ENCODE measurements around the gene SEMA3F.

The SEMA3F gene

DNA sequence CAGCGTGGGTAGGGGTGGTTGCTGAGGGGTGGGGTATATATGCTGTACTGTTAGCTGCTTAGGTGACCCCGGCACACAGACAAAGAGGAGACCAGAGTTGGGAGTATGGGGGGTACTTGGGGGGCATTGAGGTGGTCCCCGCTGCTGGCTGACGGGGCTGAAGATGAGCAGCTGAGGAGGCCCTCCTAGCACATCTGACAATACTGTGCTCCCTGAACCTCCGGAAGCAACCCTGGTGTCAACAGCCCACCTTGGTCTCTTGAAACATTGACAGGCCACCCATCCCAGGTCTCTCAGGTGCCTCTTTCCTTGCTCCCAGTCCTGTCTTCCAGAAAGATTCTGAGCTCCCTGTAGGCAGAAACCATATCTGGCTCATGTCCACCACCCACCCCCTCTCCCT is 19.2 kb upstream of the SEMA3F start:
- TF ChIP-seq CTCF (IDR thresholded peaks at IDR 0.05; ENCODE audit: low read depth, low read length, poor library complexity, severe bottlenecking) (no peak), EZH2phosphoT487 (IDR thresholded peaks at IDR 0.05; ENCODE audit: borderline replicate concordance, low read length) (no peak)
- no peaks in the 10 kb centered on the region; the same call in 1 of the 2 replicates for H4K20me1 ChIP-seq (ENCODE audit: control insufficient read depth, insufficient read depth, low read depth, low read length)
- H3K4me1 ChIP-seq (ENCODE audit: control insufficient read depth, low read length), result no peaks in the 10 kb centered on the region
- H3K9me3 ChIP-seq (ENCODE audit: control insufficient read depth, insufficient read depth, low read length), result no peaks in the 10 kb centered on the region
- no peak overlapping the region for H3K4me3 ChIP-seq (ENCODE audit: low read length)
- H3K9me2 ChIP-seq (replicated peaks; ENCODE audit: control insufficient read depth, low read length), result no peaks in the 10 kb centered on the region
- H3K27me3 ChIP-seq (ENCODE audit: control insufficient read depth, low read length), result peaks cover 47% of the 10 kb centered on the region
- H3K4me2 ChIP-seq (ENCODE audit: low read length), result no peak overlapping the region
- H3K36me3 ChIP-seq (ENCODE audit: control insufficient read depth, low read length), result no peaks in the 10 kb centered on the region
- no peak overlapping the region for H3K27ac ChIP-seq (ENCODE audit: low read depth, low read length)
- H3K79me2 ChIP-seq (ENCODE audit: control insufficient read depth, low read length), result no peaks in the 10 kb centered on the region
- no peaks in the 10 kb centered on the region for H3F3A ChIP-seq (ENCODE audit: control insufficient read depth, insufficient read depth)

- Histone ChIP-seq H3K4me2 (ENCODE audit: low read length) (no peak overlapping the region), H3K9me2 (replicated peaks; ENCODE audit: control insufficient read depth, low read length) (no peaks in the 10 kb centered on the region), H3K4me1 (ENCODE audit: control insufficient read depth, low read length) (no peaks in the 10 kb centered on the region), H3F3A (ENCODE audit: control insufficient read depth, insufficient read depth) (no peaks in the 10 kb centered on the region), H3K4me3 (ENCODE audit: low read length) (no peak overlapping the region), H3K27ac (ENCODE audit: low read depth, low read length) (no peak overlapping the region), H3K9me3 (ENCODE audit: control insufficient read depth, insufficient read depth, low read length) (no peaks in the 10 kb centered on the region), H4K20me1 (ENCODE audit: control insufficient read depth, insufficient read depth, low read depth, low read length) (no peaks in the 10 kb centered on the region; the same call in 1 of the 2 replicates), H3K27me3 (ENCODE audit: control insufficient read depth, low read length) (peaks cover 38% of the 10 kb centered on the region), H3K79me2 (ENCODE audit: control insufficient read depth, low read length) (no peaks in the 10 kb centered on the region), H3K36me3 (ENCODE audit: control insufficient read depth, low read length) (no peaks in the 10 kb centered on the region)
- TF ChIP-seq CTCF (IDR thresholded peaks at IDR 0.05; ENCODE audit: low read depth, low read length, poor library complexity, severe bottlenecking) (no peak), EZH2phosphoT487 (IDR thresholded peaks at IDR 0.05; ENCODE audit: borderline replicate concordance, low read length) (no peak)
Observed at GRCh38 chr3:50136714-50137405, 18.3 kb upstream of the SEMA3F start.

GRCh38 chr3:50137531-50137930 is 17.6 kb upstream of the SEMA3F start:
- Histone ChIP-seq H3K27me3 (ENCODE audit: control insufficient read depth, low read length) (peaks cover 38% of the 10 kb centered on the region), H3K27ac (ENCODE audit: low read depth, low read length) (no peak overlapping the region), H3K36me3 (ENCODE audit: control insufficient read depth, low read length) (no peaks in the 10 kb centered on the region), H3K9me3 (ENCODE audit: control insufficient read depth, insufficient read depth, low read length) (no peaks in the 10 kb centered on the region), H3K79me2 (ENCODE audit: control insufficient read depth, low read length) (no peaks in the 10 kb centered on the region), H3F3A (ENCODE audit: control insufficient read depth, insufficient read depth) (no peaks in the 10 kb centered on the region), H3K4me2 (ENCODE audit: low read length) (no peak overlapping the region), H3K4me3 (ENCODE audit: low read length) (no peak overlapping the region), H3K4me1 (ENCODE audit: control insufficient read depth, low read length) (no peaks in the 10 kb centered on the region), H3K9me2 (replicated peaks; ENCODE audit: control insufficient read depth, low read length) (no peaks in the 10 kb centered on the region), H4K20me1 (ENCODE audit: control insufficient read depth, insufficient read depth, low read depth, low read length) (no peaks in the 10 kb centered on the region; the same call in 1 of the 2 replicates)
- TF ChIP-seq CTCF (IDR thresholded peaks at IDR 0.05; ENCODE audit: low read depth, low read length, poor library complexity, severe bottlenecking), result no peak
- TF ChIP-seq EZH2phosphoT487 (IDR thresholded peaks at IDR 0.05; ENCODE audit: borderline replicate concordance, low read length), result no peak
